ENCODE data around the gene ACBD5.
"Not testable (repeated sequence)": the region's sequence is repeated elsewhere in the genome, so short reads cannot be mapped to it uniquely, and the experiment has no call there.

Gene ACBD5

DNA sequence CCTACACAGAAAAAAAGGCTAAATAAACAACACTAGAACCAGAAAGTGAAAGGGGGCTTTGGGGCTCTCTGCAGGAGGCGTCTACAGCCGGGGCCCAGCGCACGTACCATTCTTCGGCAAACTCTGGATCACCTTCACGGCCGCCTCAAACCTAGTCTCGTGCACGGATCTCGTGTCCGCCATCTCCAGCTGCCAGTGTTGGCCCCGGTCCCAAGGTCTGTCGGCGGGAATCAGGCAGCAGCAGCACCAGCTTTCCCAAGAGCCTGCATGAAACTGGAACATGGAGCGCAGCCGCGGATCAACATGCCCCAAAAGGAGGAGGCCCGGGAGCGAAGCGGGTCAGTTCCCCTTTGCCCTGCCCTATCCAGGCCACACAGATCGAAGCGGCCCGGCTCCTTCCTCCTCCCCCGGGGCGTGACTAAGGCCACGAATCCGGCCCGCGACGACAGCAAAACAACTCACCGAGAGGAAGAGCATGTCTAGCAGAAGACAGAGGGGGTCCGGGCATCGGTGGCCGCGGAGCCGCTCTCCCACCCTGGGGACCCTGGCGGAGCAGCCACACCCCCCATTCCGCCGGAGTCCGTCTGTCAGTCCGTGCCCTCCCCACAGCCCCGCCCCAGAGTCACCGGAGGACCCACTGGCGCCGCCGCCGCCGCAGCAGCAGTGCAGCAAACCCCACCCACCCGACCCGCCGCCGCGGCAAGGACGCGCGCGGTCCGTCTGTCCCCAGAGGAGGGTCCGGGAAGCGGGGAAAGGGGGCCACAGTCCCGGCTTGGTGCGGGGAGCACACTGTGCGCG is at the start of gene ACBD5:
Gene ACBD5 (minus strand): TSS at position 586 of the 798 bp plus-strand sequence. CDS start 109 bp downstream, at position 477.
- H3K4me3 ChIP-seq (replicated peaks; ENCODE audit: low read depth, low read length) = peak within 1 kb of the TSS; percentile 91
- DNase-seq (ENCODE audit: low read depth) = peak; percentile 85
- no peak for TF ChIP-seq CTCF (IDR thresholded peaks at IDR 0.05; ENCODE audit: low read length, missing control alignments)

DNA sequence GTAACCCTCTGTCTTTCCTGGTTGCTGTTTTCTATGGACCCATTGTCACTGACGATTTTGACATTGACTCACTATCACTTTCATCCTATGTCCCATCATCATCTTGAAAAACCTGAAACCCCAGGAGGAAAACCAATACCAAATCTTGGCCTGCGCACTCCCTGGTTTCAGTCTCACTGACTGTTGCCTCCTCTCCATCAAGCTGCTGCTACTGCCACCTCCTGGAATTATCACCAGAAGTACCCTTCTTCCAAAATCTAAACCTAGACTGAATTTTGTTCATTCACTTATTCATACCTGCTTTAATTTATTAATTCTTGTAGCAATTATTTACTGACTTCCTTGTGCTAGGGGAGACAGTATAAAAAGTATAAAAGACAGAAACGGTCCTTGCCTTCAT is 44.5 kb upstream of the ACBD5 start:
- H3K4me3 ChIP-seq (replicated peaks; ENCODE audit: low read depth, low read length) = no peak overlapping the region
- peak; percentile 18 for DNase-seq (ENCODE audit: low read depth)
- peak; percentile 18 for TF ChIP-seq CTCF (IDR thresholded peaks at IDR 0.05; ENCODE audit: low read length, missing control alignments)

GRCh38 chr10:27276581-27276980 is 36.0 kb upstream of the ACBD5 start:
- no peak for TF ChIP-seq CTCF (IDR thresholded peaks at IDR 0.05; ENCODE audit: low read length, missing control alignments)
- no peak overlapping the region for H3K4me3 ChIP-seq (replicated peaks; ENCODE audit: low read depth, low read length)
- no peak for DNase-seq (ENCODE audit: low read depth)

DNA sequence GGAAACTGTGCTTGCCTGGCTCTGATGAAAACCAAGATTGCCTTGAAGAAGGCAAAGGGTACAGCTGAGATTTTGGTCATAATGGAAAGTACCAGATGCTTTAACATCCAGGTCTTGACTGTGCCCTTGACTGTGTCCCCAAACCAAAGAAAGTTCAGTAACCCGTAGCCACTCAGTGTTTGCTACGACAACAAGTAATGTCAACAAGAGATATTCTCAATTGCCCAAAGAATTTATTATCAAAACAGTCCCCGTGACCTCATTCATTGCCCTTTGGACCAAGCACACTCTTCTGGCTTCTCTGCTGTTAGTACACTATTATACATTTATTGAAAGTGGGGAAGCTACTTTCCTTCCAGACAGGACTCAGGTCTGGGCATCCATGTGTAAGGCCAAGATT is 25.4 kb upstream of the ACBD5 start:
- H3K4me3 ChIP-seq (replicated peaks; ENCODE audit: low read depth, low read length); DNase-seq (ENCODE audit: low read depth): not testable (repeated sequence)

DNA sequence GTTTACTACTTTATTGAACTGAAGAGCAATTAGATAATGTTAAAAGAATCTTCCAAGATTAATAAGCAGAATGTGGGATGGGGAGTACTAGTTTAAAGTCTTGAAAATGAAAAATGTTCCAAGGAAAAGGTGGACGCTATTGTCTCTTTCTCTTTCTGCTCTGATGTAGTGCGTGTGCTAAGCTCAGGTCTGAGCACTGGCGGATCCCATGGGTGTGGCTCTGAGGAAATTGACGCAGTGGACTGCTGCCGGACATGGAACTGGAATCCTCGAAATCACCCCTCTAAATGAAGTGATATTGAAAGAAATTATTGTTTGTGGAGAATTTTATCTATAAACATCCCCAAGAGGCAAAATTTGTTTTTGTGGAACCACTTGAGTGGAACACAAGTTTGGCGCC is 22.2 kb upstream of the ACBD5 start:
- DNase-seq (ENCODE audit: low read depth); H3K4me3 ChIP-seq (replicated peaks; ENCODE audit: low read depth, low read length): not testable (repeated sequence)

GRCh38 chr10:27258838-27259812 is 18.5 kb upstream of the ACBD5 start:
- no peak for TF ChIP-seq CTCF (IDR thresholded peaks at IDR 0.05; ENCODE audit: low read length, missing control alignments)
- DNase-seq (ENCODE audit: low read depth) = no peak
- peak overlapping the region; percentile 32 for H3K4me3 ChIP-seq (replicated peaks; ENCODE audit: low read depth, low read length)

DNA sequence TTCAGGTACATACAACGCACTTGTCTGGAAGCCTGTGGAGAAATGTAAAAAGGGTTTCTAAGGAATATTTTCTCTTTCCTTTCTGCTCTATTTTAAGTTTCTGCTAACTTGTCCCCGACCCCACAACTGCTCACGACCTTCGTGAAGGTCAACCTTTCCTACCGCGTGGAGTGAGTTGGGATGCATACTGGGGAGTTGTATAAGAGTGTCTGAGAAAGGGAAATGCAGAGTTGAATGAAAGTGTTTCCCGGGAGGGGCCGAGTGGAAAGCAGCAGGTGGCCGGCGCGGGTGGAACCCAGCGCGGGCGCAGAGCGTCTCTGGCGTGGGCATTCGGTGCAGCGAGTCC is 17.9 kb upstream of the ACBD5 start:
- no peak for DNase-seq (ENCODE audit: low read depth)

More for the DNA sequence above, 17.9 kb upstream of the ACBD5 start:
- no peak for TF ChIP-seq CTCF (IDR thresholded peaks at IDR 0.05; ENCODE audit: low read length, missing control alignments)
- peak overlapping the region; percentile 32 for H3K4me3 ChIP-seq (replicated peaks; ENCODE audit: low read depth, low read length)

Measured in fibroblast of pulmonary artery (primary cell).